ENCODE data around the gene COX7A2.

COX7A2 gene

DNA sequence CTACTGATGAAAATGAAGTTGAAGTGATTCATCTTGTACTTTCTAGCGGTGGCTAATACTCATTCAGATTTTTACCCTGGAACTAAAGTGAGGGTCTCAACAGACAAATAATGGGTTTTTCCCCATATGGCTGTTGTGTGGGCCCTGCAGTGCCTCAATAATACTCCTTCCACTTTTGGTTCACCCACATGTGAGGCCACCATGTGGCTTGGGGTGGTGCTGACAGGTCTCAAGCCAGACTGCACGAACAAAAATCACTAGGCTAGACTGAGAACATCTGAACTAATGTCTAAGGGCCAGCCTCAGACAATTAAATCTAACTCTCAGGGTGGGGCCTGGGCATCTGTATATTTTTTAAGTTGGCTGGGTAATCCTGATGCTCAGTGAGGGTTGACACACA, 29.9 kb downstream of the COX7A2 start:
- Histone ChIP-seq H3K79me2 (no peaks in the 10 kb centered on the region), H2AFZ (no peak overlapping the region), H3K4me3 (ENCODE audit: low read depth, low read length) (no peak overlapping the region), H3K9ac (no peak overlapping the region), H3K4me2 (ENCODE audit: low read length) (no peak overlapping the region), H3K4me1 (no peaks in the 10 kb centered on the region), H3K9me3 (ENCODE audit: control insufficient read depth, low read length) (no peaks in the 10 kb centered on the region), H3K27ac (no peak overlapping the region), H3K27me3 (ENCODE audit: control insufficient read depth, insufficient read depth, low read length) (peaks cover under 1% of the 10 kb centered on the region), H3K36me3 (ENCODE audit: control insufficient read depth, insufficient read depth, low read length) (no peaks in the 10 kb centered on the region)
- TF ChIP-seq, protein P1, sequence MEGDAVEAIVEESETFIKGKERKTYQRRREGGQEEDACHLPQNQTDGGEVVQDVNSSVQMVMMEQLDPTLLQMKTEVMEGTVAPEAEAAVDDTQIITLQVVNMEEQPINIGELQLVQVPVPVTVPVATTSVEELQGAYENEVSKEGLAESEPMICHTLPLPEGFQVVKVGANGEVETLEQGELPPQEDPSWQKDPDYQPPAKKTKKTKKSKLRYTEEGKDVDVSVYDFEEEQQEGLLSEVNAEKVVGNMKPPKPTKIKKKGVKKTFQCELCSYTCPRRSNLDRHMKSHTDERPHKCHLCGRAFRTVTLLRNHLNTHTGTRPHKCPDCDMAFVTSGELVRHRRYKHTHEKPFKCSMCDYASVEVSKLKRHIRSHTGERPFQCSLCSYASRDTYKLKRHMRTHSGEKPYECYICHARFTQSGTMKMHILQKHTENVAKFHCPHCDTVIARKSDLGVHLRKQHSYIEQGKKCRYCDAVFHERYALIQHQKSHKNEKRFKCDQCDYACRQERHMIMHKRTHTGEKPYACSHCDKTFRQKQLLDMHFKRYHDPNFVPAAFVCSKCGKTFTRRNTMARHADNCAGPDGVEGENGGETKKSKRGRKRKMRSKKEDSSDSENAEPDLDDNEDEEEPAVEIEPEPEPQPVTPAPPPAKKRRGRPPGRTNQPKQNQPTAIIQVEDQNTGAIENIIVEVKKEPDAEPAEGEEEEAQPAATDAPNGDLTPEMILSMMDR (IDR thresholded peaks at IDR 0.05): no peak

DNA sequence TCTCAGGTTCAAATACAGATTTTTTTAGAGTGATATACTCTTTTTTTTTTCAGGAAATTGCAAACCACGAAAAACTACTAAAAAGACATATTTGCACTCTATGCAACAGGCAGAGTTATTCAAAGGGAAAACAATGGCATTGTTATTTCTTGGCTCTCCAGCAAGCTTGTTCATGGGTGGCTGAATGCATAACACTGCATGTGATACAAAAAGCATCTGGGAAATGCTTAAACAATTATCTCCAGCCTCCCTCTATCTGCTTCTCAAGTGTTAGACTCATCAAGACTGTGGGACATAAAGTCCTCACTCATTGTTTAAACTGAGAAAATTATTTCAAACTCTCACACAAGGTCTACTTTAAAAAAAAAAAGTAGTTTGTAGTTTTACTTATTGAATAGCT, 30.5 kb downstream of the COX7A2 start:
- TF ChIP-seq, protein P1 (IDR thresholded peaks at IDR 0.05): no peak
- no peak overlapping the region for H2AFZ ChIP-seq
- H3K27me3 ChIP-seq (ENCODE audit: control insufficient read depth, insufficient read depth, low read length): peaks cover 5% of the 10 kb centered on the region
- H3K4me2 ChIP-seq (ENCODE audit: low read length): no peak overlapping the region
- no peaks in the 10 kb centered on the region for H3K79me2 ChIP-seq
- H3K36me3 ChIP-seq (ENCODE audit: control insufficient read depth, insufficient read depth, low read length): no peaks in the 10 kb centered on the region
- no peak overlapping the region for H3K27ac ChIP-seq
- H3K4me1 ChIP-seq: no peaks in the 10 kb centered on the region
- H3K4me3 ChIP-seq (ENCODE audit: low read depth, low read length): no peak overlapping the region
- no peaks in the 10 kb centered on the region for H3K9me3 ChIP-seq (ENCODE audit: control insufficient read depth, low read length)
- no peak overlapping the region for H3K9ac ChIP-seq

DNA sequence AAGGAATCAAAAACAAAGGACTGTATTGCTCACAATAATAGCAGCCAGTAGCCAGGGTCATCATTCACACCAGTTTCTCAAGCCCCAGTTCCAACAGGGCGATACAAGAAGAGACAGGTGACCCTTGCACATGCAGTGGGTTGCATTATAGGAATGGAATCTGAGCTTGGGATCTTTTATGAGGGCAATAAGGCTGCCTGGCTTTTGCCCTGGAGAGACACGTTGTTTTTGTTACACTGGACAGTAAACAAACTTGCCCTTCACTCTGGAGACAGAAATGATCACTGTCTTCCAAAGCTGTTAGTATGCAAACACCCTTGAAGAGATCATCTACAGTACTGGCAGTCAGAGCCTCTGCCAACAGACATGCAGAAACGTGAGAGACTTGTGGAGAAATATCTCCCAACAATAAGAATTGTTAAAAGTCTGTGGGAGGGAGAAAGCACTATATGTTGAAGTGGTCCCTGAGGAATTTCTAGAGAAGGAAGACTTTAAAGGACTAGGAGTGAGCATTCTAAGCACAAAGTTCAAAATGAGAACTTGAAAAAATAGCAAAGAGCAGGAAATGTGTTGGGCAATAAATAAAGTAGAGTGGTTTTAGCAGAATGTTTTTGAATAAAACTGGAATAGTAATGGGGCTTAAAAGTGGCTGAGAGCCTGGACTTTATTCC, 31.5 kb downstream of the COX7A2 start:
- no peak overlapping the region for H3K9ac ChIP-seq
- no peak overlapping the region for H2AFZ ChIP-seq
- no peaks in the 10 kb centered on the region for H3K36me3 ChIP-seq (ENCODE audit: control insufficient read depth, insufficient read depth, low read length)
- no peak overlapping the region for H3K4me2 ChIP-seq (ENCODE audit: low read length)
- TF ChIP-seq, protein P1 (IDR thresholded peaks at IDR 0.05): no peak
- peaks cover 6% of the 10 kb centered on the region for H3K27me3 ChIP-seq (ENCODE audit: control insufficient read depth, insufficient read depth, low read length)
- no peak overlapping the region for H3K27ac ChIP-seq
- no peaks in the 10 kb centered on the region for H3K79me2 ChIP-seq
- H3K4me3 ChIP-seq (ENCODE audit: low read depth, low read length): no peak overlapping the region
- H3K4me1 ChIP-seq: no peaks in the 10 kb centered on the region
- H3K9me3 ChIP-seq (ENCODE audit: control insufficient read depth, low read length): no peaks in the 10 kb centered on the region

DNA sequence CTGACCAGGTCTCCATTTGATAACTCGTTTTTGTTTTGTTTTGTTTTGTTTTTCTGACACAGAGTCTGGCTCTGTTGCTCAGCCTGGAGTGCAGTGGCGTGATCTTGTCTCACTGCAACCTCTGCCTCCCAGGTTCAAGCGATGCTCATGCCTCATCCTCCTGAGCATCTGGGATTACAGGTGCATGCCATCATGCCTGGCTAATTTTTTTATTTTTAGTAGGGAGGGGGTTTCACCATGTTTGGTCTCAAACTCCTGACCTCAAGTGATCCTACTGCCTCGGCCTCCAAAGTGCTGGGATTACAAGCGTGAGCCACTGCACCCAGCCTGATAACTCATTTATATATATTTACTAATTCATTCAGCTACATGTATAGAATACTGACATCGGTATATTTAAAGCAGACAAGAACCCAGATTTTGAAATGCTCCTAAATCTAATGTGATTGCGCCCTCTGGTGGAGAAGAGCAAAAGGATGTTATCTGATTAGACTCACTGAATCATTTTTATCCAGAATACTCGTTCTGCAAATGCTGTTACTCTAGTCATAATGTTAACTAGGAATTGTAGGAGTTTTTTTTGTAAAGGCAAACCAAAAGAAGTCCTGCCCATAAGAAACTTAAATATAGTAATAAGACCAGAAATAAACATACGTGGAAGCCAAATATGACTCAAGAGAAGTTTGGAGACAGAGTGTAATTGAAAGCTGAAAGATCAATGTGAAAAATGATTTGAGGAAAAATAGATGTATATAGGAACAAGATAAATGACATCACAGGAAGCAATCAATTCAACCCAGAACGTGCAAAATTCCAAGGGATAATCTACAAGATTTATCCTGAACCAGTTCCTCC, 32.5 kb downstream of the COX7A2 start:
- H3K36me3 ChIP-seq (ENCODE audit: control insufficient read depth, insufficient read depth, low read length): no peaks in the 10 kb centered on the region
- H3K4me2 ChIP-seq (ENCODE audit: low read length): no peak overlapping the region
- no peak overlapping the region for H2AFZ ChIP-seq
- peaks cover 10% of the 10 kb centered on the region for H3K27me3 ChIP-seq (ENCODE audit: control insufficient read depth, insufficient read depth, low read length)
- H3K9me3 ChIP-seq (ENCODE audit: control insufficient read depth, low read length): no peaks in the 10 kb centered on the region
- H3K79me2 ChIP-seq: no peaks in the 10 kb centered on the region
- H3K27ac ChIP-seq: no peak overlapping the region
- TF ChIP-seq, protein P1 (IDR thresholded peaks at IDR 0.05): peak; percentile 77
- no peak overlapping the region for H3K9ac ChIP-seq
- H3K4me3 ChIP-seq (ENCODE audit: low read depth, low read length): no peak overlapping the region
- peaks cover 3% of the 10 kb centered on the region for H3K4me1 ChIP-seq
